ENCODE measurements around the gene CPM. TPM values are rescaled to one million over a fixed set of nuclear protein-coding genes. Genes with fewer than 3 reads are reported as not detected.

CPM gene
- total and polyA plus RNA-seq, 2 of the 4 experiments (the other 2 are of a cell fraction) = 2.0 to 8.8 TPM

- Histone ChIP-seq H3K4me2 (ENCODE audit: low read depth, low read length) (no peak overlapping the region), H2AFZ (replicated peaks; ENCODE audit: low read length, poor library complexity) (no peak overlapping the region), H3K79me1 (ENCODE audit: low read depth in 1 of 2, low read length in 2 of 2) (no peaks in the 10 kb centered on the region), H3K27me3 (ENCODE audit: control insufficient read depth, insufficient read depth, low read length) (no peaks in the 10 kb centered on the region), H3K27ac (ENCODE audit: insufficient read depth, low read length) (no peak overlapping the region), H3K4me1 (ENCODE audit: control insufficient read depth, insufficient read depth, low read length) (0 out of 2 replicates have a peak, but pooled peaks cover 3% of the 10 kb centered on the region), H4K91ac (ENCODE audit: insufficient read depth, low read depth, low read length) (no peak overlapping the region), H2BK20ac (ENCODE audit: low read depth, low read length) (no peak overlapping the region), H3K36me3 (ENCODE audit: control insufficient read depth, insufficient read depth, low read length) (no peaks in the 10 kb centered on the region), H4K5ac (ENCODE audit: low read depth, low read length) (no peak overlapping the region), H3K9ac (ENCODE audit: low read depth, low read length) (no peak overlapping the region), H3K9me3 (ENCODE audit: control insufficient read depth, insufficient read depth, low read length) (no peaks in the 10 kb centered on the region), H2BK5ac (ENCODE audit: low read depth, low read length, poor library complexity, severe bottlenecking) (no peak overlapping the region), H4K8ac (ENCODE audit: low read depth in 2 of 2, low read length in 2 of 2) (no peak overlapping the region), H3K56ac (ENCODE audit: extremely low read depth, insufficient read depth, low read length) (no peak overlapping the region), H2BK15ac (ENCODE audit: low read depth, low read length) (no peak overlapping the region), H2AK9ac (replicated peaks; ENCODE audit: low read depth, low read length, poor library complexity) (no peak overlapping the region), H3K23ac (ENCODE audit: low read depth, low read length) (no peak overlapping the region), H2BK120ac (ENCODE audit: low read depth, low read length) (no peak overlapping the region), H3K18ac (ENCODE audit: low read depth, low read length) (no peak overlapping the region), H3K4me3 (ENCODE audit: insufficient read depth, low read depth, low read length) (no peak overlapping the region), H2AK5ac (ENCODE audit: low read depth, low read length) (no peak overlapping the region), H3K9me1 (ENCODE audit: insufficient read depth, low read length) (0 out of 2 replicates have a peak, but pooled peaks cover 4% of the 10 kb centered on the region), H3K4ac (ENCODE audit: low read depth, low read length) (no peak overlapping the region), H3K14ac (replicated peaks; ENCODE audit: low read depth, low read length) (no peak overlapping the region), H4K20me1 (ENCODE audit: insufficient read depth, low read length) (no peaks in the 10 kb centered on the region)
- ChIA-PET CTCF (no interaction called here), POLR2A (ENCODE audit: unreplicated experiment) (no interaction called here)
- dilution Hi-C loops (cut with HindIII; ENCODE audit: low sequenced_read_pairs, unreplicated experiment) = no loop called here
- no peak for DNase-seq
- no peak for ATAC-seq (ENCODE audit: low read depth)
- no TSS peak for BruUV-seq (replicated peaks)
- in situ Hi-C loops (cut with MboI; ENCODE audit: low sequenced_read_pairs) = no loop called here
- intact Hi-C loops (cut with micrococcal nuclease) = no loop called here
- TF ChIP-seq RFX5 (IDR thresholded peaks at IDR 0.05; ENCODE audit: low read depth, low read length) (no peak), MXI1 (IDR thresholded peaks at IDR 0.05; ENCODE audit: borderline replicate concordance, low read depth, low read length) (no peak)
- 85% methylated on average over 4 of the region's 9 CpGs; no CpG with 5 or more reads in 1 of the 2 experiments for WGBS, 2 experiments (ENCODE audit: extremely low coverage in 2 of 2, insufficient read length in 1 of 2)
Measured at GRCh38 chr12:68919581-68920239, 13.3 kb downstream of the CPM start.
